GM12875 (cell line): ENCODE measurements around the gene NCAPG.

Experiments
- H3K4me3 ChIP-seq: one replicate; pipeline ENCODE4 v1.5.1; 2011; ENCODE audit warnings: low read depth, low read length, control low read depth
- CTCF ChIP-seq: IDR thresholded peaks from 2 replicates; pipeline ENCODE4 v1.5.1; 2011; ENCODE audit warnings: low read depth, mild to moderate bottlenecking, control low read depth, inconsistent platforms, low read length, moderate library complexity, borderline replicate concordance; ENCODE audit not compliant: insufficient read depth

The NCAPG gene

GRCh38 chr4:17876943-17877342 is 66.2 kb downstream of the NCAPG start:
- TF ChIP-seq CTCF = no peak

GRCh38 chr4:17877661-17878060 is 66.9 kb downstream of the NCAPG start:
- TF ChIP-seq CTCF = no peak
- no peak overlapping the region for H3K4me3 ChIP-seq

More at GRCh38 chr4:17876943-17877342, 66.2 kb downstream of the NCAPG start:
- no peak overlapping the region for H3K4me3 ChIP-seq

GRCh38 chr4:17884063-17884462 is 73.3 kb downstream of the NCAPG start:
- no peak for TF ChIP-seq CTCF
- no peak overlapping the region for H3K4me3 ChIP-seq

GRCh38 chr4:17884511-17884910 is 73.7 kb downstream of the NCAPG start:
- no peak overlapping the region for H3K4me3 ChIP-seq
- no peak for TF ChIP-seq CTCF

GRCh38 chr4:17889692-17890091 is 78.9 kb downstream of the NCAPG start:
- H3K4me3 ChIP-seq = no peak overlapping the region
- TF ChIP-seq CTCF = no peak

- no peak overlapping the region for H3K4me3 ChIP-seq
- TF ChIP-seq CTCF = no peak
Observed at GRCh38 chr4:17894421-17894820, 83.6 kb downstream of the NCAPG start.
